Hepatocyte (in vitro differentiated cells): ENCODE measurements around the gene MAPK13.

Source experiments
- EZH2 ChIP-seq: fragments of 200-600 bp; sonication (generic); IDR thresholded peaks from 2 replicates; pipeline ENCODE4 v1.6.1; 2016; ENCODE audit warnings: antibody characterized with exemption, mild to moderate bottlenecking, borderline replicate concordance
- TF ChIP-seq, protein P1 (sequence below): fragments of 200-600 bp; sonication (generic); IDR thresholded peaks from 2 replicates; pipeline ENCODE4 v1.5.1; 2016; ENCODE audit warnings: antibody characterized with exemption, mild to moderate bottlenecking; ENCODE audit not compliant: poor library complexity

DNA sequence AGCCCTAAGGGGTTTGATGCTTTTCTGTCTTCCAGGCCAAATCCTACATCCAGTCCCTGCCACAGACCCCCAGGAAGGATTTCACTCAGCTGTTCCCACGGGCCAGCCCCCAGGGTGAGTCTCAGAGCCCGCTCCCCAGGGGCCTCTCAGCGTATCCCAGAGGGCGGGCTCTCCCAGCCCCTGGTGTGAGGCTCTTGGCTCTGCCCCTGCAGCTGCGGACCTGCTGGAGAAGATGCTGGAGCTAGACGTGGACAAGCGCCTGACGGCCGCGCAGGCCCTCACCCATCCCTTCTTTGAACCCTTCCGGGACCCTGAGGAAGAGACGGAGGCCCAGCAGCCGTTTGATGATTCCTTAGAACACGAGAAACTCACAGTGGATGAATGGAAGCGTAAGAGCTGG, 8.4 kb downstream of the MAPK13 start:
- TF ChIP-seq, protein P1, sequence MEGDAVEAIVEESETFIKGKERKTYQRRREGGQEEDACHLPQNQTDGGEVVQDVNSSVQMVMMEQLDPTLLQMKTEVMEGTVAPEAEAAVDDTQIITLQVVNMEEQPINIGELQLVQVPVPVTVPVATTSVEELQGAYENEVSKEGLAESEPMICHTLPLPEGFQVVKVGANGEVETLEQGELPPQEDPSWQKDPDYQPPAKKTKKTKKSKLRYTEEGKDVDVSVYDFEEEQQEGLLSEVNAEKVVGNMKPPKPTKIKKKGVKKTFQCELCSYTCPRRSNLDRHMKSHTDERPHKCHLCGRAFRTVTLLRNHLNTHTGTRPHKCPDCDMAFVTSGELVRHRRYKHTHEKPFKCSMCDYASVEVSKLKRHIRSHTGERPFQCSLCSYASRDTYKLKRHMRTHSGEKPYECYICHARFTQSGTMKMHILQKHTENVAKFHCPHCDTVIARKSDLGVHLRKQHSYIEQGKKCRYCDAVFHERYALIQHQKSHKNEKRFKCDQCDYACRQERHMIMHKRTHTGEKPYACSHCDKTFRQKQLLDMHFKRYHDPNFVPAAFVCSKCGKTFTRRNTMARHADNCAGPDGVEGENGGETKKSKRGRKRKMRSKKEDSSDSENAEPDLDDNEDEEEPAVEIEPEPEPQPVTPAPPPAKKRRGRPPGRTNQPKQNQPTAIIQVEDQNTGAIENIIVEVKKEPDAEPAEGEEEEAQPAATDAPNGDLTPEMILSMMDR = no peak
- TF ChIP-seq EZH2 = no peak
